IPS DF 4.7 (cell line): ENCODE measurements around the gene NGDN.

Experiments used
- DNase-seq: peaks from one replicate; pipeline ENCODE4 v3.0.0-alpha.2; 2013; ENCODE audit warnings: low spot score; ENCODE audit errors: extremely low read depth

NGDN gene

DNA sequence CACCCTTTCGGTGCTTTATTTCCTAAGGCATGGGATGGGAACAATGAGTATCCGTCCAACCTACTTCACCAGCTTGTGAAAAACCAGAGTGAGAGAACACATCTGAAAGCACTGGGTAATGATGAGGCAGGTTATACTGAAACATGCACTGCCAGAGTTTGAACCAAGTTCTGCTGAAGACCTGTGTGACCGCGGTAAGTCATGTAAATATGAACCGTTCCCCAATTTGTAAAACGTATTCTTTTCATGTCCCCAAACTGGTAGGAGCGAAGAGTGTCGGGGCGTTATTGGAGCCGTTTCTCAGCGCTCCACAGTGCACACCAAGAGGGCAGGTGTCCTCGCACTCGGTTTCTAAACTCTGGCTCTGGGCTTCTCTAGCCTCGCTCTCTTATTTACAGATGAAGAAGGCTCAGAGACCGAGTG is 788 bp upstream of the NGDN start:
- DNase-seq: no peak

DNA sequence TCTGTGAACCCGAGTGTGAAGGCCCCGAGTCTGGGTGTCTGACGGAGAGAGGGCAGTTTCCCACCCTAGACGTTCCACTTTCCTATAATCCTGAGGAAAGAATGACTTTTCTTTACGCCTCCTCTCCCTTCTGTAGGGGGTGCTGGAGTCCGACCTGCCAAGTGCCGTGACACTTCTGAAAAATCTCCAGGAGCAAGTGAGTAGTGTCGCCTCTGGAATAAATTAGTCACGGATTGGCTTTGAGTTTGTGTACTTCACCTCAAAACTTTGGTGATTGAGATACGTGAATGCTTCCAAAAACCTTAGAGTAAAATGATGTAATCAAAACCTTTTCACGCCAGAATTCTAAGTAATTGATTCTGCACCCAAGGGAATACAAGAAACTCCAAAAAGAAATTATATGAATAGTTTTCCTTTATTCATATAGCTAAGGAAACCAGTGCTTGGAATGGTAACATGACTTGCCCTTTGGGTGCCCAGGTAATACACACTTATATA is 452 bp downstream of the NGDN start:
- DNase-seq: no peak

DNA sequence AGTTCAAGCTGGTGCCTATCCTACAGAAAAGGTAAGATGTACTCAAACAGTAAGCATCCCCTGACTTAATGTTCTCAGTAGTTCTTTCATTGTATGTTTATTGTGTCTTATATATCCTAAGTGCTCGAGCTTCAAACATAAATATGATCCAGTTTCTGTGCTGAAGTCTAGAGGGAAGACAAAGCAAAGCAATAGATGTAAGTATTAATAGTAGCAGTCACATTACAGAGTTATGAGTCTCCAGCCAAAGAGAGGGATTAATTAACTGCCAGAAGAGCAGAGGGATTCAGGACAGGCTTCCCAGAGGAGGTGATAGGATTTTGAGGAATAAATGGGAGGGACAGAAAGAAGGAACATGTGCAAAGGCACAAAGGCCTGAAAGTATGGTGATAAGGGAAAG is 1.4 kb downstream of the NGDN start:
- DNase-seq: no peak

DNA sequence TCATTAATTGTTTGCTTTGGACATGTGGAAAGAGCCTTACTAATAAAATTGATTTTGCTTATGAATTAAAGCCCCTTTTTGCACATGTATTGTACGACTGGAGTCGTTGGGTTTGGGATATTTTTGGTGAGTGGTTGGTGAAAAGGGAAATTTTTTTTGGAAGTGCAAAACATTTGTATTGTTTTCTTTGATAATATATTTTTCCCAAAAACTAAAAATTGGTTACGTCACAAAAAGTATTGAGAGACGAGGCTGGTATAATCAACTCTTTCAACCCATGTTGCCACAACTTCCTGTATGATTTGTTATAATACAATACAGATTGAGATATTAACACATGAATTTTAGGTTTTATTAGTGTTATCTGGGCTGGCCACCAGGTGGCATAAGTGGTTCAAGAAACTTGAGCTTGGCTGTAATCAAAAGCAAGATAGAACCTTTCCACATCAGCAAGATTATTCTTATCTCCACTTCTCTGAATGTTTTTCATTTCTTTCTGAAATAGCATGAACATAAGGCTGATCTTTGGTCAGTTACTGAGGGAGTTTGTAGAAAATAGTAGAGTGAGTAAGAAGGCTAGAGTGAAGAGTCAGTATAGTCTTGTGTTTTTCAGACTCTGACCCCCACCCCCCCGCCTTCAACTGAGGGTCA is 8.7 kb downstream of the NGDN start:
- DNase-seq: no peak

DNA sequence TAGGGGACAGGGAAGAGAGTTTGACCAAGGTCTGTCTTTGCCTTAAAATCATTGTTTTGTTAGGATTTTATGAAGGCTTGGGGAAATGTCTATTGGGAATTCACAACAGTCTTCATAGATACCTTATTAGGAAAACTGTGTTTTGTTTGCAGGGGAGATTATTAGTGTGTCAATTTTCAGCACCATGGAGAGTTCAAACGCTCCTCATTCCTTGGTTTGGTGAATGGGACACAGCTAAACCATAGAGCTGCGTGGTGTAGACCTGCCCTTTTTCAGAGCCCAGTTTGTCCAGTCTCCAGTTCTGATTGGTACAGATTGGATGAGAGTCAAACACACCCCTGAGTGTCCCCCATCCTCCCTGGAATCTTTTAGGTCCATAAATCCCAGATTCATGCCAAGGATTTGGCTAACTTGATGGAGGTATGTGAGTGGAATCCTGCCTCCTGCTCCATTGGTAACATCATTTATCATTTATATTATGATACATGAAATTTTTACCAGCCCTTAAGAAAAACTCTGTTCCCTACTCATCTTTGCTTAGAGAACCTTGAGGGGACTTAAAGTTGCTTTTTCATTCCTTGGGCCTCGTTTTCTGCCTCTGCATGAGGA is 12.0 kb downstream of the NGDN start:
- no peak for DNase-seq

DNA sequence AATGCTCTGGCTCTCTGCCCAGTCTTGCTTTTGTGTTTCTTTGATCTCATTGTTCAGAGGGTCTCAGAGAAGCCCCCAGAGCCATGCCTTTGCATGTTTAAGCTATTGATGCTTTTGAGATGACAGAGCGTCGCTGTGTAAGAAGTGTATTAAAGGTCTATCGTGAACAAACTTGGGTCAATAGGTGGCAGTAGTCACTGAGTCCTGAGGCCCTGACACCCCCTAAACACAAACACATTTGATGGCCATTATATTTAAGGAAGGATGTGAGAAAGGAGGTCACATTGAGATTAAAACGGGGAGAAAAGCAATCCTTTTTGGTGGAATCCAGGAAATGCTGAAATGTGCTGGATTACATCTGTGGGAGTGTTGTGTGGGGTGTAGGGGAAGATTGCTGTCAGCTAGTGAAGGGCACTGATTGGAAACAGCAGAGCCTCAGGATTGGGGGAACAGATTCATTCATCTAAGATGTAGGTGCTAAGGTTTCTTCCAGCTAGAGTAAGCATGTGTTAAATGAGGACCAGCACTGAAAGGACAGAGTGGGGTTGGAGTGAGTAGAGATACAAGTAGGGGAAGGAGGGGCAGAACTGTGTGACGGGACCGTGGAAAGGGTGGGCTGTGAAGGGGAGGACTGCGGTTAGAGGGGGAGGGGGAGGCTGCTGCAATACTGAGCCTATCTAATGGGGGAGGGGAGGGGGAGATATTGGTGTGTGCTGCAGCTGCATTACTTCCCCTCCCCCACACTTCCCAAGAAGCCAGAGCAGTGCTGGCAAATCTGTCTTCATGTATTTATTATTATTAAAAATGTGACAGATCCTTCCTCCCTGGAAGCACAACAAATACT is 12.7 kb downstream of the NGDN start:
- DNase-seq: no peak

DNA sequence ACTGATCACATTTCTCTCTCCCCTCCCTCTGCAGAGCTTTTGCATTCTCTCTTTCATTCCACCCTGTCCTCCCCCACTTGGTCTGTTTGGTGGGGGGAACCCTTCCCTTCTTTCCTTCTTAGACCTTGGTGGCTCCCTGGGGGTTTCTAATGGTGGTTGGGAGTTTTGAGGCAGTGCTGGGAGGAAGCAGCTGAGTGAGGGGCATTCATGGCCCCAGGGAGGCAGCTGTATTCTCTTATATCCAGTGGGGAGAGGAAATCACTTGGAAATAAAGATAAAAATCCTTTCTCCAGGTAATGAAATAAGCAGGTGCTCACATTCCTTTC is 13.3 kb downstream of the NGDN start:
- no peak for DNase-seq

DNA sequence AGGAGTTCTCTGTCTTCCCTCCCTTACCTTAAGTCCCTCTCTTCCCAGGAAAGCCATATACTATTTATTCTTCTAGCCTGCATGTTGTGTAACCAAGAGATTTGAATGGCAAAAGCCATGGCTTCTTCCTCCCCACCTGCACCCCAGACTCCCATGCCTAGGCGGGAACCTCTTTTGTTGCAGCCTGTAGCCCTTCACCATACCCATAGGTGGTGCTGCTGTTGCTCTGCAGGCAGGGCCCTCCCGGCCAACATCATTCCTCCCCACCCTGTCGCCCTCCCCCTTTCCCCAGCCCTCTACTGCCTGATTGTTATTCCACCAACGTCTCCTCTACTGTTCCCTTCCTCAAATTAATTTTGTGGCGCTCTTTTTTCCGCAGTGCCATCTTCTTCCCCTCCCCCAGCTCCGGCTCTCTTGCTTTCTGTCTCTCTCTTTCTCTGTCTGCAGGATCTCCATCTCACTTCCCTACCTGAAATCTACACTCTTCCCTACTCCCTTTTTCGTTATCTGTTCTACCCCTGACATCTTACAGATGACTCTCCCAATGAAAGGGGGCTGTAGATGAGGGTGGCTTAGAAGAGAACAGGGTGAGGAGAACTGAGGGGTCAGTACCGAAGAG is 13.8 kb downstream of the NGDN start:
- no peak for DNase-seq

DNA sequence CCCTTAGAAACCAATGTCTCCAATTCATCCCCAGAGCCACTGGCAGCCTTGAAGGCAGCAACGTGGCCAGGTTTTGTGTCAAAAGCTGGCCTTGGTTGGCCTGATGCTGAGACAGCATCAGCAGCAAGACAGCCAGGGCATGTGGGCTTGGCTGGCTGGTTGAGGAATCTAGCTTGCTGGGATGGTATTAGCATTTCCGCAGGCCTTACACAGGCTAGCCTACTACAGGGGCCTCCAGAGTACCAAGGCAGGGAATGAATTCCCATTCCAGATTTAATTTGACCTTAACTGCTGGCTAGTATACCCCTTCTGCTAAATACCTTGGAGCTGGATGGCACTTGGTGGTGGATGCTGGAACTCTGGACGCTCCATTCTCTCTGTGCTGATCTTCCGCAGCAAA is 15.8 kb downstream of the NGDN start:
- no peak for DNase-seq

DNA sequence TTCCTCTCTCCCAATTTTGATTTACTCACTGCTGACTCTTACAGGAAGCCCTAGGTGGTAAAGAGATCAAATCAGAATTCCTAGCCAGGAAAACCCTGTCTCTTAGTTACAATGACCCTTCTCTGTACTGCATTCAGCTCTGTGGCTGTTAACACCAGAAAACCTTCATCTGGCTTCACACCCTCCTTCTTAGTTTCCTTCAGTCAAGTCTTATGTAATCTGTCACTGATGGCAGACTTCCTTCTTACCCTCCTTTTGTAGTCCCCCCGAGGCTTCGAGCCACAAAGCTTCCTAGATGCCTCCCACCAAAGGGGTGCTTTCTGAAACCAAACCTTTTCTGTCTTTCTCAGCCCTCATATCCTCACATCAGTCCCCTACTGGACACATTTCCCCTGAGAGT is 16.5 kb downstream of the NGDN start:
- DNase-seq: no peak

DNA sequence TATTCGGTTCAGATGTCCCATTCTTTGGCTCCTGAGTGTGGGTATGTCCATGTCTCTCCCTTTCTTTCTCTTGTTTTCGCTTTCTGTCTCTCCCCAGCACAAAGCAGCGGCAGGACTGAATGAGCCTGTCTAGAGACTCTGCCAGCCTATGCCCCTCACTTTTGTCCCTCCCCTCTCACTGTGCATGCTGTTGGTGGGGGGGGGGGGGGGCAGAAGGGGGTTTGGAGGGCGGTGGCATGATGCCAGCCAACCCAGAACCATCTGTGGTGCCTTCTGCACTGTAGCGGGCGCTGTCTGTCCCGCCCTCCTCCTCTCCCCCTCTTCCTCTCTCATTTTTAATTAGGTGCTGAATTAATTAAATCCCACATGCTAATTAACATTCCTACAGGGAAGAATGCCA is 17.7 kb downstream of the NGDN start:
- no peak for DNase-seq

DNA sequence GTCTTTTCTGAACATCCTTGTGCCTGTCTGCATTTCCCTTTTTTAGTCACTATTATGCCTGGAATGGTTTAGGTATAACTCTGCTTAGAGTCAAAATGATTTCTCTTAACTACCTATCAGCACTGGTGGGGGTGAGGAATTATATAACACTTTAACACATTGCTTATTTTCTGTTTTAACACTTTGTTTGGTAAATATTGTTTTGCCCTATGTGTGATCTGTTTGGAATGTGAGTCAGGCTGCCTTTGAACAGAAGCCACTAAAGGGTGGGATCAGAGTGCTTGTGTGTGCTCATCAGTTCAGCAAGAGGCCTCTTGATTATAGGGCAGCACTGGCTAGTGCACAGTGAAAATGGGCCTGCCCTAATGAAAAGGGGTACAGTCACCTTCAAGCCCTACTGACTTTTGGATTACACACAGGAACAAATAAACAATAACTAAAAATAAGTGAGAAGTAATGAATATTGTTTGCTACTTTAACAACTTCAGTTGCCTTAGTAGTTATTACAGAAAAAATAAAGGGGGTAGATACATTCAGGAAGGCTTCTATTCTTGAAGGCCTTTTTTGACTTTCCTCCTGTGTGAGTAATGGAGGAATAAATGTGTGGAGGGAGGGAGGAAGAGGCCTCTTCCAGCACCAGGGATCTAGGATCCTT is 23.2 kb downstream of the NGDN start:
- no peak for DNase-seq

DNA sequence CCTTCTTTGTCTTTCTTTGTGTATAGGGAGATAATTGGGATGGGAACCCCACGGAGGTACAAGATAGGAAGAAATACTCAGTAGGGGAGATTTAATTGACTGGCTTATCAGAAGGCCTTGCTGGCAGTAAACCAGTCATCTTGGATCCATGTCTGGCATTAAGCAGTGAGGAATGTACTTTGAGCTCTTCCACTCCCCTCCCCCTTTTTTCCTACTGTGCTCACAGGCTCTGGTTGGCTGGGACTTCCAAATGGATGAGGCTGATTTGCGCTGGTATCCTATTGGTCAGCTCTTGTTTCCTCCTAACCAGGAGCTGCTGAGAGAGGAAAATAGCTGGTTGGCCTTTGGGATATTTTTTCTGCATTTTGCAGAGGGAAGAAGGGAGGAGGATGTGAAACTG is 24.7 kb downstream of the NGDN start:
- no peak for DNase-seq

DNA sequence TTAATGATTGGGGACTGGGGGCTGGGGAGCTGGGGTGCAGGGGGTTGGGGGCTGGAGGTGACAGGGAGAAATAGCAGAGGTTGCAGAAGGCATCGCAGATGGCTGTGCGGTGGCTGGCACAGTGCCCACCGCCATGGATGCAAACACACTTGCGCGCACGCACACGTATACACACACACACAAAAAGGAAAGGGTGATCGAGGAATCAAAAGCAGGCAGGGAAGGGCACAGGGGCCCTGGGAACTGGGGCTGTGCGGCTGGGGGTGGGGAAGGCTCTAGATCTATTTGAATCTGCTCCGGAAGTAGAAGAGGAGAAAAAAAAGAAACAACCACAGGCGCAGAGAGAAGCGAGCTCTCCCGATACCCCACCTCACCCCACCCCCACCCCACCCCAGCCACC is 42.7 kb downstream of the NGDN start:
- DNase-seq: no peak

DNA sequence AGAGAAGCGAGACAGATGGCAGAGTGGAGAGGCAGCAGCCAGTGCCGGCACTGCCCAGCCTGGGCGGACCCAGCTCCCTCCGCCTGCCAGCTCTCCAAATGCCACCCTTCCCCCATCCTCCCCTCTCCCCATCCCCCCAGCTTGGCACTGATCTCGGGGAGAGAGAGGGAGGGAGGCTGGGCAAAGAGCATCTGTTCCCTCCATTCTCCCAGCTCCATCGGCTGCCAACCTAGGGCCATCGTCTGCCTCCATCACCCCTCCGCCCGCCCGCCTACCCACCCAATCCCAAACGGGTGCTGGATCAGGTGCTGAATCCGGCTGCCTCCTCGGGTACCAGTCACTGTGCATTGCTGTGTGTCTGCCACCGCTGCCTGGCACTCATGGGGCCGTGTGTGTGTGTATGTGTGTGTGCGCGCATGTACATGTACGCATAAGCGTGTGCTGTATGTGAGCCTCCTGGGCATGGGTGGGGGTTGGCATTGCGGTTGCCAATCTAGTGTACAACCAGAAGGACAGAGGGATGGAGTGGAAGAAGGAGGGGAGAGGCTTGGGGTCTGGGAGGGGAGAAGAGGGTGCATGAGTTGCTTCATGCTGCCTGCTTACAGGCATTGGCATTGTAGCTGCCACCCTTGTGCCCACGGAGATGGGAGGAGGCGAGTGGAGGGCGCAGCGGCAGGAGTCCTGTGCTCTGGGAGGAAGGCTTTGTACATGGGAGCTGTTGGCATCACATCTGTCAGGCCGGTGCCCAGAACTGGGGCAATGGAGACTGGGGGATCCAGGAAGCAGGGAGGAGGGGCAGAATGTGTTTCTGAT is 43.7 kb downstream of the NGDN start:
- no peak for DNase-seq

DNA sequence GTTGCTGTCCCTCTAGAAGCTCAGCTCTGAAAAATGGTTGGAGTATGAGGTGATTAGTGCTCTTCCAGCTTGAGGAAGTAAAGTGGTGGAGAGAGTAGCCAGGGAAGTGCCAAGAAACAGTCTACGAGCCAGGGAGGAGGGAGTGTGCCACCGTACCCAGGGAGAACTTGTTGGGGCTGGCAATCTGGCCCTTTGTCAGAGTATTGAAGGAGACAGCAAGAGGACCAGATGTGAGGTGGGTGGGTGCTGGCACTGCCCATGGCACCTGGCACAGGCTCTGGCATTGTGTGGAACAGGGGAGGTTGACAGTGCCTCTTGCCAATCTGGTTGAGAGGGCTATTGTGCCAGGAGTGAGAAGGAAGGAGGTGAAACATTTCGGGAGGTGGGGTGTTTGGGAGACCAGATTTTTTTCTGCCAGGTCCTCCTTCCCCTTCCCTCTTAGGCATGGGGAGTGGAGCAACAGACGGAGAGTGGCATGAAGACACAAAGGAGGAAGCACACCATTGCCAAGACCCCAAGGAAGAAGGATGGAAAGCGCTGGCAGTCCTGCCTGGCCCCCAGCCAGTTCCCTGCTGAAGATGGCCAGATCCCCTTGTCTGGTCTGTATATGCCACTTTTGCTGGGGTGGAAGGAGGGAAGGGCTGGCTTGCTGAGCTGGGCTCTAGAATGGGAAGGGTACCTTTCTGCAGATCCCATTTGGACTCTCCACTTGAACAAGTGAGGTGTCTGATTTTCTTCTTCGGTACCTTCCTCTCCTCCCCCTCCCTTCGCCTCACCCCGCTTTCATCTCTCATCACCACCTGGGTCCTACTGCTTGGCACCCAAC is 44.5 kb downstream of the NGDN start:
- no peak for DNase-seq

DNA sequence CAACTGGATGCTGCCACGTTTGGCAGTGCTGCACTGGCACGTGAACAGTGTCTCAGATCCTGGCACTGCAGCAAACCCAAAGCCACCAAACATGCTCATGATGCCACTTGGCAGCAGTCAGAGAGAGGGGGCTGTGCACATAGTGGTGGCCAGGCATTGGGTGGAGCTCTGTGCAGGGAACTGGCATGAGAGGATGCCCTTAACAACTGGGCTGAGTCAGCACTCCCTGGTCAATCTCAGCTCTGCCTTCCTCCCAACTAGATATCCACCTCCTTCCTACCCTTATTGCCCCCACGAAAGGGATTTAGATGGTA is 45.1 kb downstream of the NGDN start:
- no peak for DNase-seq

DNA sequence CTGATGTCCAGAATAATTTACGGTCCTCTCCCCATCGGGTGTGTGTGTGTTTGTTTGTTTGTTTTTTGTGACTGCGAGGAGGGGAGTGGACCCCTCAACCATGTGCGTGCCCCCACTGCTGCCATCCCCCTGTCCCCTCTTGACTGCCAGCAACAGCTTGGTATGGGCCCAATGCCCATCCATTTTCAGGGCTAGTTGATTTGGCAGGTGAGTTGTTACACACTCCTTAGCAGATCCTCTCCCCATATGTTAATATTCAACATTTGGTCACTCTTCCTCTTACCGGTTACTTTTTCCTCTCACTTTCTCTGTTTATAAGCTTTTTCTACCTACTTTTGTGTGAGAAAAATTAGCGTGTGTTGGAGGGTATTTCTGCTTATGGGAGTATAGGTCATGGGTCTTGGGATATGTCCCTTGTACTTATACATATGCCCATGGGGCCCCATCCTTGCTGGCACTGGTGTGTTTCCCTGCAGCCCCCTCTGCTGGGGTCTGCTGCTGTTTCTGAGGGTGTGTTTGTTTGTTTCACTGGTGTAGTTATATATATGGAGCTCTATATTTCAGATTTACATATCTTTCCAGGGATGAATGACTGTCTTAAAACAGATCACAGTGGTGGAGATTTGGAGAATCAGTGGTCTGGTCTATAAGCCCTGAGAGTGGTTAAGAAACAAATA is 48.3 kb downstream of the NGDN start:
- DNase-seq: no peak

DNA sequence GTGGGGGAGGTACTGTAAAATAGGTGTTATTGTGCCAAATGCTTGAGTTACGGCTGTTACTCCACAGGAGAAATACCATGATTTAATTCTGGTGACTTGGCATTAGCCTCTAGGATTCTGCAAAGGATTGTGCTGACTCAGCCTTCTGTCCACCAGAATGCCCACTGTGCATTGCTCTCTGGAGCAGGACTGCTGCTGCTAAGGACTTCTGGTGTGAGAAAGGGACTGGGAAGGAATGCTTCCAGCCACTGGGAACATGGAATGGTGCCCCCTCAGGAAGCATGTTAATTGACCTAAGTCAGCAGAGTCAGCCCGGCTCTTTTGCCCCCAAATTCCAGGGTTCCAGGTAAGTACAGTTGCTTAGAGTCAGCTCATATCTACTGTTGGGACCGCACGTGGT is 49.2 kb downstream of the NGDN start:
- DNase-seq: no peak
